ENCODE measurements around the gene GCK.
"Not testable (repeated sequence)": the region's sequence is repeated elsewhere in the genome, so short reads cannot be mapped to it uniquely, and the experiment has no call there.

The GCK gene

DNA sequence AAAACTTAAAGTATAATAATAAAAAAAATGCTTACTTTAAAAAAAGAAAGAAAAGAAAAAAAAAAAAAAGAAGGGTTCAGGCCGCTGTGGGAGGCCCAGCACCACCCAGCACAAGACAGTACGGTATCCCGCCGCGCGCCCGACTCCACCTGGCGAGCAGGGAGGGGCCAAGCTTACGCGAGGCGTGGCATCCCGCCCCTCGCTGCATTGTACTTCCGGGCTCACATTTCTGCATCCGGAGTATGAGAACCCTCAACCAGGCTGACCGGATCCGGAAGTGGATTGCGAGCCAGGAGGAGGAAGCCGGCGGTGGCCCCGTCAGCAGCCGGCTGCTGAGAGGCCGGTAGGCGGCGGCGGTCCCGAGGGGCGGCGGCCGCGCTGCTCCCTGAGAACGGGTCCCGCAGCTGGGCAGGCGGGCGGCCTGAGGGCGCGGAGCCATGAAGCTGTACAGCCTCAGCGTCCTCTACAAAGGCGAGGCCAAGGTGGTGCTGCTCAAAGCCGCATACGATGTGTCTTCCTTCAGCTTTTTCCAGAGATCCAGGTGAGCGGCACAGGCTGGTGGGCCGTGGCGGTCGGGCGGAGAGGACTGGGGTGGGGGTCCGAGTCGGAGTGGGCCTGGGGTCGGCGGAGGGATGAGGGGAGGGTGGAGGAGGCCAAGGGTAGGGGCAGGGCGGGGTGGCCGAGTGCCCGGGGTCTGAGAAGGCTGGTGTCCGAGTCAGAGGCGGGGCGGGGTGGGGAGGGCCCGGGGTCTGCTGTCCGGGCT lies 11.6 kb upstream of the GCK start, which contains the start of gene YKT6:
Gene YKT6, plus strand, starts transcription at position 280 of the 763 bp plus-strand sequence. Its CDS starts 158 bp downstream, at position 438.
- peak; percentile 98 for DNase-seq

DNA sequence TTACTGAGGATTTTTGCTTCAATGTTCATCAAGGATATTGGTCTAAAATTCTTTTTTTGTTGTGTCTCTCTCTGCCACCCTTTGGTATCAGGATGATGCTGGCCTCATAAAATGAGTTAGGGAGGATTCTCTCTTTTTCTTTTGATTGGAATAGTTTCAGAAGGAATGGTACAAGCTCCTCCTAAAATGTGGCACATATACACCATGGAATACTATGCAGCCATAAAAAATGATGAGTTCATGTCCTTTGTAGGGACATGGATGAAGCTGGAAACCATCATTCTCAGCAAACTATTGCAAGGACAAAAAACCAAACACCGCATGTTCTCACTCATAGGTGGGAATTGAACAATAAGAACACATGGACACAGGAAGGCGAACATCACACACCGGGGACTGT lies 10.9 kb upstream of the GCK start:
- DNase-seq = not testable (repeated sequence)

DNA sequence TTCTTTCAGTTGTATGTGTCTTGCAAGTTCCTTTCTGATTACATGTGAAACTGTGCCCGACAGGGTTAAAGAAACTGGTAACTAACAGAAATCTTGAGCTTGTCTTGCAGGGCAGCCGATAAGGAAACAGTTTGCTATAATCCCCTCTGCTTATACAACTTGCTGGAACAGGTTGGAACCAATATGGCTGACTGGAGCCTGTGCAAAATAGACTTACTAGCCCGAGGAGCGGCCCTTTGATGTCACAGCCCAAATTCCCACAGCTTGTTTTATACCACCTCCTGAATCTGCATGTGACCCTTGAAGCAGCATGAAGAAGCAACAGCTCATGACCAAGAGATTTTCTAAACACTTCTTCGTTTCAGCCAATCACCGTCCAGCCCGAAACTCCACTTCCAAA lies 8.2 kb upstream of the GCK start:
- no peak for DNase-seq

DNA sequence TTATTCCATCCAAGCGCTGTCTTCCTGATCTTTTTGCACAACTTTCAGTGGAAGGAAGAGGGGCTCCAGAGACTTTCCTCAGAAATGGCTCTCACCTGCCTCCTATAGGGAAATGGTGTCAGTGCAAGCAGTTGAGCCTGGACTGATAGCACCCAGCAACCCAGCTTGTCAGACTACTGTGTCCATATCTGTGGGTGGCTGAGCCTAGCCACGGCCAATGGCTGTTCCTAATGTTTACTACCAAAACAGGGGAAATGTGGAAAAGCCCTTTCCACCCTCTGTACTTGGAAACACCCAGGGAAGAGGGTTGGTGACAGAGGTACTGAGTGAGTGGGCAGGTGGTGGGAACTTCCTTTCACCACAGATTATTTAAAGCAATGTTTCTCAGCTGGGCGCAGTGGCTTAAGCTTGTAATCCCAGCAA lies 7.2 kb upstream of the GCK start:
- peak; percentile 54 for DNase-seq

DNA sequence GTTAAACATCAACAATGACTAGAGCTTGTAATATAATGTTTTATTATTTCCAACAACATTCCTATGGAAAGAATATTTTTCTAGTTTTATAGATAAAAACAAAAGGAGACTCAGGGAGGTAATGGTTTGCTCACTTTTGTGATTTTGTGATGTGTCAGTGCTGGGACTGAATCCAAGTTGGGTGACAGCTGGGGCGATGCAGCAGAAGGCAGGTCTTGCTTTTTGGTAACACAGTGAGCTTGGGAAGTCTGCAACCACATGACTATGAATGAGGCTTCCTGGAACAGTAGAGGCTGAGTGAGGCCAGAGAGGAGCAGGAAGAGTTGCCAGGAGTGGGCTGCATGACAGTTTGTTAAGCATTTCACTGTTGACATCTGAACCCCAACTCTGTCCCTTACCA lies 6.7 kb upstream of the GCK start:
- no peak for DNase-seq

DNA sequence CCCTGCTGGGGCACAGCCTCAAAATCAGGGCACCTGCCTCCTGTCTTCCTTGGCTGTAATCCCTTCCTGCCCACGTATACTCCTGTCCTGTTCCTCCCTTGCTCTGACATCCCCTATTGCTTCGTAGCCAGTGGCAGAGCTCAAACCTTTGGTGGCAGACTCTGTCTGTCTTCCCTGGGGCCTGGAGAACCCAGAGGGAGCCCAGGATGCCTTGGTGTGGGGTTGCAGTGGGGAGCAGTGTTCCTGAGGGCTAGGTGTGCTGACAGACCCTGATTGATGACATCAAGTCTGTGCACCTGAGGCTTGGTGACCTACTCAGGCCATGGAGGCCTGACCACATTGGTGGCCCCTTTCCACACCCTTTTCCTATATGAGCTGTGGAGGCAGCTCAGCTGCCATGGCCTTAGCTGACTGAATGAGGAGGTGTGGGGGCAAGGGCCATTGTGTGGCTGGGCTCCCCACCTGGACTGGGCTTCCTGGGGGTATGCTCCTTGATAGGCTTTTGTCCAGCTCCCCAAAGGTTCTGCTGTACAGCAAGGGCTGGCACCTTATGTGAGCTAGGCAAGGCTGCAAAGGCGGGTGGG lies 5.4 kb upstream of the GCK start:
- no peak for DNase-seq

DNA sequence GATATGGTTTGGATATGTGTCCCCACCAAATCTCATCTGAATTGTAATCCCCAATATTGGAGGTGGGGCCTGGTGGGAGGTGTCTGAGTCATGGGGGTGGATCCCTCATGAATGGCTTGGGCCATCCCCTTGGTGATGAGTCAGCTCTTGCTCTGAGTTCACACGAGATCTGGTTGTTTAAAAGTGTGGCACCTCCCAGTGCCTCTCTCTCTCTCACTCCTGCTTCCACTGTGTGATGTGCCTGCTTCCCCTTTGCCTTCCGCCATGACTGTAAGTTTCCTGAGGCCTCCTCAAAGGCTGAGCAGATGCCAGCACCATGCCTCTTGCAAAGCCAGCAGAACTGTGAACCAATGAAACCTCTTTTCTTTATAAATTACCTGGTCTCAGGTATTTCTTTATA lies 4.8 kb upstream of the GCK start:
- no peak for DNase-seq

DNA sequence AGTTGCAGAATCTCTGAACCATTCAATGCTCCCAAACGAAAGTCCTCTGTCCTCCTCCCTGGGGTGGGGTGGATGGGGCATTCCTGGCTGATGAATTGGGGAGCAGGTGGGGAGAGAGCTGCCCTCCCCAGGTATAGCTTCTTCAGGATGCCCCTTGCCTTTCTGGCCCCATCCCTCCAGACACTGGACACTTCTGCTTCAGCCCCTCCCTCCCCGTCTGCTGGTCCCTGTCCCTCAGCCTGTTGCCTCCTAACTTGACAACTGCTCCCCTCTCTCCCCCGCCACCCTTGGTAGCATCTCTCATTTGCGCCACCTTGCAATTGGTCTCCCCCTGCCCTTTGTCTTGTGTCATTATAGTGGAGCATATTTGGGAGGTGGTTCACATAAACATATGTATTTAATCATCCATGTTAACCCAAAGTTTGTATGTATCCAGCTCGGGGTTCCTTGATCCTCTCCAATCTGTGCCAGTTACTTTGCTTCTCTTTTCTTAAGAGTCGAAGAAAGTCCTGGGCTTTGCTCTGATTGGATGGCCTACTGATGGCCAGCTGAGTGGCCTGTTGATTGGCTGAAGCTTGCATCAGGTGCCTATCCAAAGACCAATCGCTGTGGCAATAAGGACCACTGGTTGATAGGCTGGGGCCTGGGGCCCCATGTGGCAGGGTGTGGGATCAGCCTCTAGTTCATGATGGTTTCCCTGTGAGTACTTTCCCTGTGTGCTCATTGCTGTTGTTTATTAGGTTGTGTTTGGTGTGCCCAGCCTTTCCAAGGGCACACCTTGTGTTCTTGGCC lies 4.0 kb upstream of the GCK start:
- no peak for DNase-seq

DNA sequence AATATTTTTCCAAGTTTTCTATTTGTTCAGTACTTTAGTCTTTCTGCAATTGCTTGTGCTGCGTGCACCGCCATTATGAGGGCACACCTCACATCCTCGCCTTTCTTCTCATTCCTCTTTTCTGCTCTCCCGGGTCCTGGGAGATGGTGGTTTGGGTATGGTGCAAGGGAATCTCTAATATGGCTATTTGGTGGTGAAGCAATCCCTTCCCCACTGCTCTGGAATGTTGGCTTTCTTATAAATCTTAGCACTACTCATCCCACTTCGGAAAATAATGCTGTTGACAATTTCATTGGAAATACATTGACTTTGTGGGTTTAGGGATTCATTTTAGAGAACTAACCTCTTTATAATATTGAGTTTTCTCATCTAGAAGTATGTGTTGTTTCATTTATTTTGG lies 1.9 kb upstream of the GCK start:
- no peak for DNase-seq

DNA sequence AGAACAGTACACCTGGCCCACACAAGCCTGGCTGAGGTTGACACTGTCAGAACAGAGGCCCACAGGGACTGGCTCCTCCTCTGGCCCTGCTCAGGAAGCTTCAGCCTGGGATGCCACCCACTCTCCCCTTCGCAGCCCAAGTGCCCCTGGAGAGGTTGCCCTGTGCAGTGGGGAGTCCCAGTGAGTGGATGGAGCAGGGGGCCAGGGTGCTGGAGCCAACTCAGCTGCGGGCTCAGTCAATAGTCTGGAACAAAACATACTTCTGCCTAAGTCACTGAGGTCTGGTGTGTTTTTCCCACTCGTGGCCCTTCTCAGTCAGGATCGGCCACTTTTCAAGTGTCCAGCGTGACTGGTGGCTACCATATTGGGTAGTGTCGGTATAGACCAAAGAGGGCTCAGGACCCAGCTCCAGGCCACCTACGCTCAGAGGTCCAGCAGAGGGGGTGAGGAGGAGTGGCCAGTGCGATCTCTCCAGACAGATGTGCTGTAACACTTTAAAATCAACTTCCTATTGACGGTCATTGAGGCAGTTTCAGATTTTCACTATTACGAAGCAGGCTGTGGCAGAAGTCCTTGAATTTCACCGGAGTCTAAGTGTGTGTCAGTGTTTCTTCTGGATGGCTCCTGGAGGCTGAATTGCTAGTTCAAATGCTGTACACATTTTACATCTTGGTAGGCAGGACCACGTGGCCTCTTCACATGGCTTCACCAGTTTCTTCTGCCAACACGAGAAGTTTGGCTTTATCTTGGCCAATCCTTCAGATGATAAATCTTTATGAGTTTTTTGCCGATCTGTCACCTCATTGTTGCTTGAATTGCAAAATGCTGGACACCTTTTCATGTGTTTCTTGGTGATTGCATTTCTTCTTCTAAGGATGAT lies 994 bp upstream of the GCK start:
- no peak for DNase-seq

DNA sequence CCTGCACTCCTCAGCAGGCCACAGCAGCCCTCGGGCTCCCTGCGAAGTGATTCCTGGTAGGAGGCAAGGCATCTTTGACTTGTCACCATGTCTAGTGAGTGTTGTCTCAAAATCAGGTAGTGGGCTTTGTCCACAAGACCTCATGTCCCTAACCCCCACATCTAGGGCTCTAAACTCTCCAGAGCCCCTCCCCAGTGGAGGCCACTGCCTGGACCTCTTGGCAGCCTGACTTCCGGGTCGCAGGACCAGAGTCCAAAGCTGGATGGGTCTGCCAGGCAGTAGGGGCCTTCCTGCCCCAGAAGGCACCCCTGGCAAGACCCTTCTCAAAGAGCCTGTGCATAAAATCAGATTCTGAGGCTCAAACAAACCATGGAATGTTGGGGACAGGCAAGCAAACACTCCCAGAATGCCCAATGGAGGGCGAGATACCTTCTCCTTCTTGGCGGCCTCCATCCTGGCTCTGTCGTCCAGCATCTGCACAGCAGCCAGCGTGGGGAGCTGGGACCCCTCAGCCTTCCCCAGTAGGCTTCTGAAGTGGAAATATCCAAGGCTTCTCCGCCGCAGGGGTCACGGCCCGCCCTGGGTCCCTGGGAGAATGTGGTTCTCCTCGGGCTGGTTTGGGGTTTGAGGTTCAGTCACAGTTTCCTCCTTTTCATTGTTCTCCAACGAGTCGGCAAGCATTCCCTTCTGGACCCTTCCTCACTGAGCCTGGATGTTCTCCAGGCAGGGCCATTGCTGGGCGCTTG lies 586 bp downstream of the GCK start:
- no peak for DNase-seq

DNA sequence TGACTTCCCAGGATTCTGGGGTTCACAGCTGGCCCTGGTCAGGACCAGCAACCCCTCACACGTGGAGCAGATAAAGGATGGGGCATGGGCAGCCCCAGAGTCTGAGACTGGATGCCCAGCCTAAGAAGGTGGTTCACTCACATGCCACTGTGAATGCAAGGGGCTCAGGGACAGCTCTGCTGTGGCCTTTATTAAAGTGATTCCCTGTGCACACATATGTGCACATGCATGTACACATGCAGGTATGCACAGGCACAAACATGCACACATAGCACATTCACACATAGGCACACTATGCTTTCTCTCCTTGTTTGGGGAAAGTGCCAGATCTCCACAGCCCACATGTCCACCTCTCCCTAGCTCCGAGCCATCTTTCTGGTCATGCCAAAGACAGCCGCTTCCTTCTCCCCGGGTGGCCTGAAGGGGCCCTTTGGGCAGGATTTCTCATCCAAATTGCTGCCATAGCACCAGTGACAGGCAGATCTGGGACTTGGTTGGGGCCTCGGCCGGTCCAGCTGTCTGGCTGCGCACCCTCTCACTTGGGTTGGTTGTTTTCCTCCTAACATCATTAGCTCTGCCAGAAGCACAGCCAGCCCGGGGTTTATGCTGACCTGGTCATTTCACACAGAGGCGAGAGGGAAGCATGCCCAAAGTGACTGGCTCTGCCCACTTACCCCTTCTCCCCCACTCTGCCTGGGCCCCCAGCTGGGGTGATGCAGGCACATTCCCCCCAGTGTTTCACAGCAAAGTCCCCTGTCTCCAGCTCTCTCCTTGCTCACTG lies 1.4 kb downstream of the GCK start:
- no peak for DNase-seq

DNA sequence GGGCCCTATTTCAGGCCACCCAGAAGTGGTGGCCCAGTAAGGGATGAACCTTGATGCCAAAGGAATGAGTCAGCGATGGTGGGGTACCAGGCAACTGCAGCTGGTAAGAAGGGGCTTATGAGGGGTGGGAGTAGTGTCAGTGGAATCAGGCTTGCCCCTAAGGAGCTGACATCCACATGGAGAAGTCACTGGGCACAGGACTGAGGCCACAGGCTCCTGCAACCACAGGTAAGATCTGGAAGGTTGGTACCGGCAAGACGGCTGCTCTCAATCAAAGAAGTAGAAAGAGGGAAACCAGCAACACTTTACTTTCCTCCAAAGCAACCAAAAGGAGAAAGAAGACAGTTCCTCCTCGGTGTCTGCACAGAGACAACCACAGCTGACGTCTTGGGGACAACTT lies 2.5 kb downstream of the GCK start:
- DNase-seq = no peak

DNA sequence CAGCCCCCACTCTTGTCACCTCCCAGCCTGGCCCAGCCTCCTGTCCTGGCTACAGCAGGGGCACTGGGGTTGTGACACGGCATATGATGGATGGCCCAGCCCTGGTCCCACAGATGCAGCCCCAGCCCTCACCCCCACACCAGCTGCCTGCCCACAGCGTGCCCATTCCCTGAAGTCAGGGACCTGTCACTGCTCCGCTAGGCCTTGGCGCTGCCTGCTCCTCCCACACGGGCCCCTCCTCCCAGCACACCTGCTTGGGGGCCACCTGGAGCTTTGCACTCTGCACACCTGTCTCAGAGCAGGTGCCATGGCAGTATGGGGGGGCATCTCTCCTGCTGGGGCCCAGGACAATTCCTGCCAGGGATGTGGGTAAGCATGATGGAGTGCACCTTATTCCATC lies 3.5 kb downstream of the GCK start:
- DNase-seq = no peak

DNA sequence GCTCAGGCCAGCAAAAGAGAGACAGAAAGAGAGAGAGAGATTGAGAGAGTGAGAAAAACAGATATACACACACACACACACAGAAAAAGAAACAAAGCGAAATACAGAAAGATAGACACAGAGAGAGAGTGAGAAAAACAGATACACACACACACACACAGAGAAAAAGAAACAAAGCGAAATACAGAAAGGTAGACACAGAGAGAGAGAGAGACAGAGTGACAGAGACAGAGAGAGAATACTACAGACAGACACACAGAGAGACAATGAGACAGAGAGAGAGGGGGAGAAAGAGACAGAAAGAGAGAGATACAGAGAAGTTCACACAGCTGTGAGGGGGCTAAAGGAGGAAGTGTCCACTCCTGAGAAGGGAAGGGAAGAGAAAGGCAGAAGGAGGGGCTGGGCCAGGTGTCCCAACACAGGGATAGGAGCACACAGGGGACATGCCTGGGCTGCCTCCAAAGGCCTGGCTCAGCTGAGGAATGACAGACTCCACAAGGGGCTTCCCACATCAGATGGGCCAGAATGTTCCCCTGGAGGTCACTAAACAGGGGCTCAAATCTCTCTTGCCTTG lies 4.3 kb downstream of the GCK start:
- no peak for DNase-seq

DNA sequence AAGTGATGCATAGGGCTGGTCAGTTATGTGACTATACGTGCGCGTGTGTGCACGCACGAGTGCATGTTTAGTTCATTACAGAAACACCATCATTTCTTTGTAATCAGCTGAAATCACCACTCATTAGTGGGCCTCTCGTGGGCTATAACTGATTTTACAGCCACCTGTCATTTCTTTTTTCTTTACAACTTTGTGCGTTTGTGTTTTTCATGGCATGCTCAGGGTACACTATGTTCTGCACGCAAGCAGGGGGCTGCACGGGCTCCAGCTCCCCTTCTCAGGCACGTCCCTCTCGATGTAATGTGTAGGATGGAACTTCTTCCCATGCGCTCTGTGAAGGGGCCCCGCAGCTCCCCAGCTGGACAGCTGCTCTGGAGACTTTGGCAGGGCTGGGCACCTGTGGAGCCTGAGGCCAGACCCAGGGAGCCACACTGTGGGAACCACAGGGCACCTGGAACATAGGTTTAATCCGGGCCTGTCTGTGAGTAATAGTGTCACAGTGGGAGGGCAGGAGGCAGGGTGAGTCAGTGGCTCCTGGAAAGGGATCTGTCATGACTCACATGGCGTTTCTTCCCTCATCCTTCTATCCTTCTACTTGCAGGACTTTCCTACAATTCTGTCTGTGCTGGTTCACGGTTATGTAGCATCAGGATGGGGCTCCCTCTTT lies 4.9 kb downstream of the GCK start:
- no peak for DNase-seq

DNA sequence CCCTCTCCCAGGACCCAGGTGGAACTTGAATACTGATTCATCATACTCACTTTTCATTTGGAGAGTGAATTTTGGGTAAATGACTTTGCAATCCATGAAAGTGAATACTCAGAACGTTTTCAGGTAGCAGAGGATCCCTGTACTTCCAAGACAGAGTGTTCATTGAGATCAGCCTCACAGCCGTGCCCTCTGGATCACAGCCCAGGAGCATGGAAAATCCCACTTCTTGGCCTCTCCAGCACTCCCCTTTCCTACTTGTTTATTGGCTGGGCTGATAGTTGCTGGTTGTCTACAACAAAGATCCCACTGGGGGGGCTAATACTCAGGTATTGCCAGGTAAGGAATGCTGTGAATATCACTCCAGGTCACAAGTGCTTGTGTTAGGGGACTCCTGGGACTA lies 5.9 kb downstream of the GCK start:
- no peak for DNase-seq

DNA sequence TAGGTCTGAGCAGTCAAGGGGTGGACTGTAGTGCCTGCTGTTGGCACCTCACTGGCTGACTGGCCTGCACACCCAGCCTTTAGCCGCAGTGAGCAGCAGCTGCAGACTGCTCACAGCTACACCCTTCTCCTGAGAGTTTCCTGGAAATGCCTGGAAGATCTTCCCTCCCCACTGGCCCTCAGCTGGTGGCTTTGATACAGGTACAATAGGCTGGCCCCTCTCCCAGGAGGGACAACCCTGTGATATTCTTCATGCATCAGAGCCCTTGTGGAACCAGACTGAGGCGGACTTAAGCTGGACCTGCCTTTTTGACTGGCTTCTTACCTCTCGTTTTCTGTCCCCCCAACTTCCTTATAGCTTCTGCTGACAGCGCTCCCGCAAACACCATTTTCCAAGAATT lies 6.4 kb downstream of the GCK start:
- DNase-seq = no peak

DNA sequence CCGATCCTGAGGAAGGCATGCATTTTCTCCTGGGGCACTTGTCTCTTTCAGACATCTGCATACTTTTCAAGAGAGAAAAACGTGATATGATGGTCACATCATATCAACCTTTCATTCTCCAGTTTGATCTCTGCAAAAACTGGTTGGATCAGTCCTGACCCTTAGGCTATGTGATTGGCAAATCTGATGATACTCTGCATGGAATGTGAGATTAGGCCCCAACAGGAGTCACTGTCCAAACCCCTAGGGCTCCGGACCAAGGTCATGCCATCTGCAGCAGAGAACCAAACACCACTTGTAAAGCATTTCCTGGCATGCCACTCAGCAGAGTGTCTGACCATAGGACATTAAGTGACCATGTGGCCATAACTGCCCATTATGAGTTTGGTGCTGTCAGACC lies 8.6 kb downstream of the GCK start:
- no peak for DNase-seq

DNA sequence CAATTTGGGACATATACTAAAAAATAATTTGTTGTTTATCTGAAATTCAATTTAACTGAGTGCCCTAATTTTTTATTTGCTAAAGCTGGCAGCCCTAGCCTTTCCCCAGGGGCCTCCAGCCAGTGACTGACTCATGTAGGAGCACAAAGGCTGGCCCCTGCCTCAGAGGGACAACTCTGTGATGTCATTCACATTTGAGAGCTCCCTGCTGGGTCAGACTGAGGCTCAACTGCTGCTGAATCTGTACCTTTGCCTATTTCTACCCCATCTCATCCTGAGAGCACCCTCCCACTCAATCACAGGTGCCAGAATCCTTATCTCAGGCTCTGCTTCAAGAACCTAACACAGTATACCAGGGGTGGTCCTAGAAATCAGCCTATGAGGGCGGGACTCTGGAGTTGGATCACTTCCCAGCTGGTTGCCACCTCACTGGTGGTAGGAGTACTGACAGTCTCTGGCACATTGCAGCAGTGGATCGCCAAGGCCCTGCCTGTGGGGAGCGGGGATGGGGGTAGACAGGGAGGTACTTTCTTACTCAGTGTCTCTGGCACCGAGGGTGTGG lies 11.6 kb downstream of the GCK start:
- DNase-seq = peak; percentile 7
